HK-2 (cell line): ENCODE data around the gene ZNF219.
A peak's percentile ranks its signal among the peaks of the same experiment; 100 is the strongest.

Source experiments
- DNase-seq: peaks from one replicate; pipeline ENCODE4 v3.0.0-alpha.2; 2018; ENCODE audit not compliant: unreplicated experiment

Gene ZNF219

GRCh38 chr14:21102521-21103410 is 4.3 kb upstream of the ZNF219 start:
- no peak for DNase-seq

GRCh38 chr14:21101802-21102413 is 3.5 kb upstream of the ZNF219 start:
- DNase-seq, result no peak

- no peak for DNase-seq
Observed at GRCh38 chr14:21100931-21101330, 2.5 kb upstream of the ZNF219 start, which contains the start of gene TMEM253. Gene TMEM253, plus strand, starts transcription at chr14:21101066. Its CDS starts 278 bp downstream, at chr14:21101344.

- no peak for DNase-seq
Observed at GRCh38 chr14:21099596-21099985, 1.1 kb upstream of the ZNF219 start.

- DNase-seq, result no peak
Observed at GRCh38 chr14:21098892-21099595, 589 bp upstream of the ZNF219 start.

- DNase-seq, result no peak
Observed at GRCh38 chr14:21097636-21098075, 799 bp downstream of the ZNF219 start.

- DNase-seq, result no peak
Observed at GRCh38 chr14:21096978-21097635, 1.3 kb downstream of the ZNF219 start.

- DNase-seq, result no peak
Observed at GRCh38 chr14:21096438-21096837, 2.0 kb downstream of the ZNF219 start.

- DNase-seq, result no peak
Observed at GRCh38 chr14:21095430-21096205, 2.8 kb downstream of the ZNF219 start.

- DNase-seq, result no peak
Observed at GRCh38 chr14:21093769-21094681, 4.4 kb downstream of the ZNF219 start.

- no peak for DNase-seq
Observed at GRCh38 chr14:21093018-21093417, 5.4 kb downstream of the ZNF219 start.

- peak; percentile 90 for DNase-seq
Observed at GRCh38 chr14:21092273-21093011, 6.0 kb downstream of the ZNF219 start.

GRCh38 chr14:21091821-21092272 is 6.6 kb downstream of the ZNF219 start:
- no peak for DNase-seq

- no peak for DNase-seq
Observed at GRCh38 chr14:21090940-21091663, 7.4 kb downstream of the ZNF219 start.

GRCh38 chr14:21090194-21090939 is 8.1 kb downstream of the ZNF219 start:
- DNase-seq, result no peak

GRCh38 chr14:21089877-21090193 is 8.6 kb downstream of the ZNF219 start:
- no peak for DNase-seq

- DNase-seq, result no peak
Observed at GRCh38 chr14:21089271-21089670, 9.2 kb downstream of the ZNF219 start.

- DNase-seq, result no peak
Observed at GRCh38 chr14:21088687-21089086, 9.8 kb downstream of the ZNF219 start.
